ENCODE data around the gene TMTC2.

GRCh38 chr12:83142914-83143313 lies 456.2 kb downstream of the TMTC2 start:
- TF ChIP-seq POLR2A (IDR thresholded peaks at IDR 0.05; ENCODE audit: low read length) (no peak), GATA1 (IDR thresholded peaks at IDR 0.05; ENCODE audit: low read depth, low read length) (no peak)
